Thyroid gland (tissue), 4 donors: ENCODE measurements around the gene PDE4A. TPM values are rescaled to one million over a fixed set of nuclear protein-coding genes. Genes with fewer than 3 reads are reported as not detected.

Source experiments
- DNase-seq, 2 donors: peaks; one replicate each; pipeline ENCODE4 v3.0.0-alpha.2; 2019
- H3K27ac ChIP-seq, 3 donors: fragments of 200-600 bp; sonication (generic); 1 replicate in 2 of 3; 2 replicates in 1 of 3; pipeline ENCODE4 v1.5.1; 2016 to 2019; ENCODE audit warnings: mild to moderate bottlenecking in 1 of 3, moderate library complexity in 1 of 3
- H3K27me3 ChIP-seq: fragments of 200-600 bp; sonication (generic); one replicate; pipeline ENCODE4 v1.5.1; 2019
- H3K36me3 ChIP-seq, 2 donors: fragments of 200-600 bp; sonication (generic); one replicate each; pipeline ENCODE4 v1.5.1; 2016 to 2019
- H3K4me1 ChIP-seq, 2 donors: fragments of 200-600 bp; sonication (generic); one replicate each; pipeline ENCODE4 v1.5.1; 2017 to 2019
- H3K4me3 ChIP-seq, 3 donors: fragments of 200-600 bp; sonication (generic); replicated peaks in 1 of 3; 1 replicate in 2 of 3; 2 replicates in 1 of 3; pipeline ENCODE4 v1.5.1; 2016; ENCODE audit warnings: mild to moderate bottlenecking in 1 of 3
- H3K9me3 ChIP-seq: fragments of 200-600 bp; sonication (generic); one replicate; pipeline ENCODE4 v1.5.1; 2017
- POLR2A ChIP-seq, 2 donors: fragments of 450-650 bp; IDR thresholded peaks; one replicate each; pipeline ENCODE4 v1.6.1; 2017; ENCODE audit warnings: antibody characterized with exemption in 2 of 2, mild to moderate bottlenecking in 2 of 2, moderate library complexity in 1 of 2
- WGBS, 2 donors: methylation state at CpG; one replicate each; pipeline ENCODE4 v1.1.5; 2017; 5-methylcytosine and 5-hydroxymethylcytosine counted together
- intact Hi-C: fragments of 100-400 bp; cut with DNase I; formaldehyde crosslinking; loops from one replicate; pipeline ENCODE4 v1.15.1; 2023
- total RNA-seq, 4 donors: library from RNA; depleted of rRNA; stranded (reverse); fragments of >200 nt; gene quantifications; one replicate each; pipeline ENCODE4 v1.2.3, GENCODE V29; 2016
- TF ChIP-seq, protein P1 (sequence below), 6 experiments: fragments of 200-600 bp in 3 of 6; fragments of 450-650 bp in 3 of 6; sonication (generic) in 3 of 6; IDR thresholded peaks; one replicate each; pipeline ENCODE4 v1.5.1; 2016 to 2019; ENCODE audit warnings: antibody characterized with exemption in 6 of 6, mild to moderate bottlenecking in 2 of 6, inconsistent platforms in 1 of 6, moderate library complexity in 1 of 6

The PDE4A gene
- total RNA-seq, 4 donors from 2014 or later = 16.1 to 21.0 (median 18.4) TPM

DNA sequence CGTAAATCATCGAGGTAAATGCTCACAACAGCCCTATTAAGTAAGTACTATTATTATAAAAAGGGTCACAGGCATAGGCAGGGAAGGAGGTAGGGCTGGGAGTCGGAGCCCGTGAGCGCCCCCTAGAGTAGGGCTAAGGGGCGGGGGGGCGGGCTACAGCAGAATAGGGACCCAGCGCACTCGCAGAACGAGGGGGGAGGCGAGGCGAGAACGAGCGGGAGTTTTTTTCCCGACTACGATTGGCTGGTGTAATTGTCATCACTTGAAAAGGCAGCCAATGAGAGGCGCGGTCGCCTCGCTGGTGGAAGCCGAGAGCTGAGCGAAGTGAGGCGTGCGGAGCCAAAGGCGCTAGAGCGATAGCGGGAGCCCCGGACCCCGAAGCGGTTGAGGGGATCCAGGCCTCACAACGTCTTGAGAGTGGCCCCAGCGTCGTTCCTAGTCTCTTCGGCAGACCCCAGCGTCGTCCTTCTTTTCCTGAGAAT is 58.6 kb downstream of the PDE4A start:
- Histone ChIP-seq H3K9me3 (no peaks in the 10 kb centered on the region), H3K4me3 (peak overlapping the region in 1 of 3 donors; percentile 28), H3K27me3 (no peaks in the 10 kb centered on the region), H3K27ac (no peak overlapping the region), H3K4me1 (peaks cover 0 to 9% of the 10 kb centered on the region in 2 donors), H3K36me3 (no peaks in the 10 kb centered on the region)
- 2 to 3% methylated on average over 32 to 34 of the region's 36 CpGs for WGBS, 2 donors
- peak; percentile 81 to 87 for DNase-seq
- intact Hi-C loops = loop anchor here (10.0 kb wide), 1 partner anchor 74 kb away; the partner anchor contains the start of gene CDC37
- no peak for TF ChIP-seq POLR2A (IDR thresholded peaks at IDR 0.05)
- TF ChIP-seq, protein P1, sequence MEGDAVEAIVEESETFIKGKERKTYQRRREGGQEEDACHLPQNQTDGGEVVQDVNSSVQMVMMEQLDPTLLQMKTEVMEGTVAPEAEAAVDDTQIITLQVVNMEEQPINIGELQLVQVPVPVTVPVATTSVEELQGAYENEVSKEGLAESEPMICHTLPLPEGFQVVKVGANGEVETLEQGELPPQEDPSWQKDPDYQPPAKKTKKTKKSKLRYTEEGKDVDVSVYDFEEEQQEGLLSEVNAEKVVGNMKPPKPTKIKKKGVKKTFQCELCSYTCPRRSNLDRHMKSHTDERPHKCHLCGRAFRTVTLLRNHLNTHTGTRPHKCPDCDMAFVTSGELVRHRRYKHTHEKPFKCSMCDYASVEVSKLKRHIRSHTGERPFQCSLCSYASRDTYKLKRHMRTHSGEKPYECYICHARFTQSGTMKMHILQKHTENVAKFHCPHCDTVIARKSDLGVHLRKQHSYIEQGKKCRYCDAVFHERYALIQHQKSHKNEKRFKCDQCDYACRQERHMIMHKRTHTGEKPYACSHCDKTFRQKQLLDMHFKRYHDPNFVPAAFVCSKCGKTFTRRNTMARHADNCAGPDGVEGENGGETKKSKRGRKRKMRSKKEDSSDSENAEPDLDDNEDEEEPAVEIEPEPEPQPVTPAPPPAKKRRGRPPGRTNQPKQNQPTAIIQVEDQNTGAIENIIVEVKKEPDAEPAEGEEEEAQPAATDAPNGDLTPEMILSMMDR (IDR thresholded peaks at IDR 0.05) = peak in 4 of 6 experiments; percentile 11 to 71 (median 36)

DNA sequence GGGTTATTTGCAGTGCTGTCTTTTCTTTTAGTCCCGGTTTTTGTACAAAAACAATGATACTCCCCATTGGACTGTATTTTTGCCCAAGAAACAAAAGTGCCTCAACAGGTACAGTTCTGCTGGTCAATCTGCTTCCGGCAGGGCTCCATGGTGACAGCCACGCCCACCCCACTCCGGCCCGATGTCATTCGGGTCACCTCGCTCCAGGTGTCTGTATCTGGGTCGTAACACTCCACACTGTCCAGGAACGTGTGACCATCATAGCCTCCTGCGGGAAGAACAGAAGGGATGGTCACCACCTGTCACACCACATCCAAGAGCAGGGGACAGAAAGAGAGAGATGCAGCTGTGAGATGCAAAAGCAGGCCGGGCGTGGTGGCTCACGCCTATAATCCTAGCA is 66.2 kb downstream of the PDE4A start:
- H3K9me3 ChIP-seq = no peaks in the 10 kb centered on the region
- WGBS, 2 donors = 93% methylated on average over 11 to 13 of the region's 13 CpGs
- H3K27ac ChIP-seq = no peak overlapping the region
- peaks cover 44 to 67% of the 10 kb centered on the region in 2 donors for H3K36me3 ChIP-seq
- no peak for DNase-seq
- no peaks in the 10 kb centered on the region for H3K4me1 ChIP-seq
- no peaks in the 10 kb centered on the region for H3K27me3 ChIP-seq
- intact Hi-C loops = no loop called here
- H3K4me3 ChIP-seq = no peak overlapping the region
- TF ChIP-seq, protein P1 (IDR thresholded peaks at IDR 0.05) = no peak
- no peak for TF ChIP-seq POLR2A (IDR thresholded peaks at IDR 0.05)

DNA sequence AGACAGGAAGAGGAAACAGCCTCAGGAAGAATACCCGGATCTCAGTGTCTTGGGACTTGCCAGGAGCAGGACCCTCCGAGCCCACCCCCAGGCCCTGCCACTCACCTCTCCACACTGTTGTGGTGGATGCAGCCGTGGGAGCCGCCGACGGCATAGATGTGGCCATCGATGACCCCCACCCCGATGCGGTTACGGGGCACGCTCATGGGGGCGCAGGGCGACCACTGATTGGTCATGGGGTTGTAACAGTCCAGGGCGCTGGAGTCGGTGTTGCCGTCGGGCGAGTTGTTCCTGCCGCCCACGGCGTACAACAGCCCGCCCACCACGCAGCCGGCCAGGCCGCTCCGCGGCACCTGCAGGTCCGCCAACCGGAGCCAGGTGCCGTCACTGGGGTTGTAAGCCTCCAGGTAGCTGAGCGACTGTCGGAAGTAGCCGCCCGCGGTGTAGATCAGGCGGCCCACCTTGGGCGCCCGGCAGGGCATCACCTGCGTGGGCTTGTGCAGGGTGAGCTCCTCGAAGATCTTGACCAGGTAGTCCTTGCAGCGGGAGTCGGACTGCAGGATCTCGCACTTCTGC is 71.2 kb downstream of the PDE4A start:
- TF ChIP-seq POLR2A (IDR thresholded peaks at IDR 0.05) = no peak
- TF ChIP-seq, protein P1 (IDR thresholded peaks at IDR 0.05) = no peak
- 95 to 98% methylated on average over 15 to 17 of the region's 43 CpGs for WGBS, 2 donors
- Histone ChIP-seq H3K4me3 (no peak overlapping the region), H3K27ac (no peak overlapping the region), H3K9me3 (no peaks in the 10 kb centered on the region), H3K4me1 (no peaks in the 10 kb centered on the region), H3K27me3 (no peaks in the 10 kb centered on the region), H3K36me3 (peaks cover 69 to 83% of the 10 kb centered on the region in 2 donors)
- DNase-seq = no peak
- intact Hi-C loops = no loop called here

DNA sequence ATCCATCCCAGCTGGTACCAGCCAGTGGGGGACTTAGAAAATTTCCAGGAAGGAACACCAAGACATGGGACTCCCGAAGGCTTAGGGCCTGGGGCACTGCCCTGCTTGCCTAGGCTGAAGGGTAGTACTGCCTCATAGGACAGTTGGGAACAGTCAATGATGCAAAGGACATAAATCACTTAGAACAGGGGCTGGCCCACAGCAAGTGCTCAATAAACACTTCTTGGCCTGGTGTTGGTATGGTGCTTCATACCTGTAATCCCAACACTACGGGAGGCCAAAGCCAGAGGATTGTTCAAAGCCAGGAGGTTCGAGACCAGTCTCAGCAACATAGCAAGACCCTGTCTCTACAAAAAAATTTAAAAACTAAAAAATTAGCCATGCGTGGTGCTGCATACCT is 77.0 kb downstream of the PDE4A start:
- no peaks in the 10 kb centered on the region for H3K27me3 ChIP-seq
- H3K4me3 ChIP-seq = no peak overlapping the region
- H3K4me1 ChIP-seq = peaks cover 10 to 30% of the 10 kb centered on the region in 2 donors
- H3K27ac ChIP-seq = no peak overlapping the region
- no peaks in the 10 kb centered on the region for H3K9me3 ChIP-seq
- peaks cover 34 to 47% of the 10 kb centered on the region in 2 donors for H3K36me3 ChIP-seq
- TF ChIP-seq POLR2A (IDR thresholded peaks at IDR 0.05) = no peak
- TF ChIP-seq, protein P1 (IDR thresholded peaks at IDR 0.05) = no peak
- no peak for DNase-seq
- WGBS, 2 donors = 87 to 97% methylated on average over 4 of the region's 4 CpGs
- intact Hi-C loops = no loop called here

DNA sequence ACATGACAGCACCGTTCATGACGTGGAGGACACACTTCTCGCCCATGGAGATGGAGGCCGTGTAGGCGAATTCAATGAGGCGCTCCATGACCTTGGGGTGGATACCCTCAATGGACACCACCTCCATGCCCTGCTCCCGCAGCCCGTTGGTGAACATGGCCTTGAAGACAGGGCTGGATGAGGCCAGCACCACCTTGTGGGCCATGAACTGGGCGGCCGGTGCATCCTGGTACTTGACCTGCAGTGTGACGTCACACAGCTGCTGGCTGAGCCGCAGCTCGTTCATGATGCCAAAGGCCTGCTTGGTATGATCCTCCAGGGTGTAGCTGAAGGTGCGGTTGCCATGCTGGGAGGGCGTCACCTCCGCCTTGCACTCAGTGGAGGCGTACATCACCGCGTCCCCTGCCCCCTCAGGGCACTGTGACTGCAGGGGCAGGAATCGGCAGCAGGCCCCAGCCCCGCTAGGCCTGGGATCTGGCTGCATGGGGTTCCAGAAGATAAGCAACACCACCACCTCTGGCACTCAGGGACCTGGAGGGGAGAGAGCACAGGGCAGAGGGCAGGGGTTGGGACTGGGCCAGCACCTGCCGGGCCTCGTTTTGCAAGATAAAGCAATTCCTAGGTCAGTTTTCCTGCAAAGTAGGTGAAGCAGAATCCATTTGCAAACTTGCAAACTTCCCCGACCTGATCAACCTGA is 79.4 kb downstream of the PDE4A start:
- Histone ChIP-seq H3K9me3 (no peaks in the 10 kb centered on the region), H3K27me3 (no peaks in the 10 kb centered on the region), H3K4me1 (peaks cover 16 to 34% of the 10 kb centered on the region in 2 donors), H3K27ac (no peak overlapping the region), H3K4me3 (no peak overlapping the region), H3K36me3 (peaks cover 26 to 37% of the 10 kb centered on the region in 2 donors)
- intact Hi-C loops = loop anchor here (10.0 kb wide), 1 partner anchor 65 kb away; the partner anchor contains the start of genes CDKN2D and KRI1
- no peak for TF ChIP-seq POLR2A (IDR thresholded peaks at IDR 0.05)
- TF ChIP-seq, protein P1 (IDR thresholded peaks at IDR 0.05) = no peak
- no peak for DNase-seq
- 85 to 88% methylated on average over 5 to 8 of the region's 24 CpGs for WGBS, 2 donors
